ENCODE data around the gene GNAL. TPM values are rescaled to one million over a fixed set of nuclear protein-coding genes. Genes with fewer than 3 reads are reported as not detected.

GNAL gene
- total RNA-seq, 2 donors from 2014 or later, result 0.20 to 0.53 TPM

- Mint-ChIP-seq H3K9me3 (no peaks in the 10 kb centered on the region), H3K27ac (no peak overlapping the region), H3K36me3 (no peaks in the 10 kb centered on the region)
- ATAC-seq, result no peak
- DNase-seq (ENCODE audit: low spot score in 2 of 2), result no peak
Observed at GRCh38 chr18:11802586-11802985, 113.5 kb downstream of the GNAL start.

- ATAC-seq, result no peak
- H3K9me3 Mint-ChIP-seq, result no peaks in the 10 kb centered on the region
- H3K36me3 Mint-ChIP-seq, result no peaks in the 10 kb centered on the region
- no peak for DNase-seq (ENCODE audit: low spot score in 2 of 2)
- H3K27ac Mint-ChIP-seq, result no peak overlapping the region
Observed at GRCh38 chr18:11807233-11807632, 118.2 kb downstream of the GNAL start.

DNA sequence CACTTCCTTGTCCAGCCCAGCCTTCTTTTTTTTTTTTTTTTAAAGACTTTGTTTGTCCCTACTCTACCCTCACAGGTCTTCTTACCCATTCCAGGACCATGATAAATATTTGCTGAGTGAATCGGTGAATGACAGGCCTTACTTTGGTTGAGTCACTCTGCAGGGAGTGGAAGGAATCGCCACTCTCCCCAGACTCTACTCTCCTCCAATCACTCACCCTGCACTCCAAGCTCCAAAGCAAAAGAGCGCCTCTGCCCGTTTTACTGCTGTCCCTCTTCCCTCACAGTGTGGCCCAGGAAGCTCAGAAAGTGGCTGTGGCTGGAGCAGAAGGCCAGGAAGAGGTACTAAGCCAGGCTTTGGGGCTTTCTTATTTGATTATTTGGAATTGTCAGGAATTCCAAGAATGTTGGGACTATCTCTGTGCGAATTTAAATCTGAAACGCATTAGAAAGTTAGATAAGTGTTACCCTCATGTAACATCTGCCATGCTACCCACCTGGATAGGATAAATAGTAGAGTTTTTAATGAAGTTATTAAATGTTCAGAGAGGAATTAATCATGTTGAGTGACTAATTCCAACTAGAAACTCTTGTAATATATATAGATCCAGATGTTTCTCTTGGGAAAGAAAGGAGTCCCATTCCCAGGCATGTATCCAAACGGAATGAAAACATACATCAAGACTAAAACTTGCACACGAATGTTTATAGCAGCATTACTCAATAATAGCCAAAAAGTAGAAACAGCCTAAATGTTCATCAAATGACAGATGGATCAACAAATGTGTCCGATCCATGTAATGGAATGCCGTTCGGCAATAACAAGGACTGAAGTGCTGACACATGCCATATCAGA is 119.2 kb downstream of the GNAL start:
- Mint-ChIP-seq H3K36me3 (no peaks in the 10 kb centered on the region), H3K9me3 (no peaks in the 10 kb centered on the region), H3K27ac (no peak overlapping the region)
- DNase-seq (ENCODE audit: low spot score in 2 of 2), result no peak
- ATAC-seq, result no peak

DNA sequence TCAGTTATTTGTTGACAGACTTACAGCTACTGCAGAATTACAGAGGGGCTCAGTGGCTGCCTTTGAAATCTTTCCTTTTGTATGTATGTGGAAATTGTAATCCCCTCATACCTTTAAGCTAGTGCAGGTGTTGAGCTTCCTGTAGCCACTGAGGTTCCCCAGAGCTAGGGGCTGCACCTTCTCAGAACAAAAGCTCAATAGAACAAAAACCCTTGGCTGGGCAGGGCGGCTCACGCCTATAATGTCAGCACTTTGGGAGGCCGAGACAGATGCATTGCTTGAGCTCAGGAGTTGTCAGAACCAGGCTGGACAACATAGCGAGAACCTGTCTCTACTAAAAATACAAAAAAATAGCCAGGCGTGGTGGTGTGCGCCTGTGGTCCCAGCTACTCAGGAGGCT is 120.8 kb downstream of the GNAL start:
- ATAC-seq, result no peak
- H3K27ac Mint-ChIP-seq, result no peak overlapping the region
- H3K9me3 Mint-ChIP-seq, result no peaks in the 10 kb centered on the region
- no peak for DNase-seq (ENCODE audit: low spot score in 2 of 2)
- H3K36me3 Mint-ChIP-seq, result no peaks in the 10 kb centered on the region

- ATAC-seq (no peak), DNase-seq (ENCODE audit: low spot score in 2 of 2) (no peak)
- Mint-ChIP-seq H3K9me3 (no peaks in the 10 kb centered on the region), H3K36me3 (no peaks in the 10 kb centered on the region), H3K27ac (no peak overlapping the region)
Observed at GRCh38 chr18:11810379-11810778, 121.3 kb downstream of the GNAL start.

- Mint-ChIP-seq H3K36me3 (no peaks in the 10 kb centered on the region), H3K27ac (no peak overlapping the region), H3K9me3 (no peaks in the 10 kb centered on the region)
- DNase-seq (ENCODE audit: low spot score in 2 of 2) (no peak), ATAC-seq (no peak)
Observed at GRCh38 chr18:11811009-11811408, 121.9 kb downstream of the GNAL start.

DNA sequence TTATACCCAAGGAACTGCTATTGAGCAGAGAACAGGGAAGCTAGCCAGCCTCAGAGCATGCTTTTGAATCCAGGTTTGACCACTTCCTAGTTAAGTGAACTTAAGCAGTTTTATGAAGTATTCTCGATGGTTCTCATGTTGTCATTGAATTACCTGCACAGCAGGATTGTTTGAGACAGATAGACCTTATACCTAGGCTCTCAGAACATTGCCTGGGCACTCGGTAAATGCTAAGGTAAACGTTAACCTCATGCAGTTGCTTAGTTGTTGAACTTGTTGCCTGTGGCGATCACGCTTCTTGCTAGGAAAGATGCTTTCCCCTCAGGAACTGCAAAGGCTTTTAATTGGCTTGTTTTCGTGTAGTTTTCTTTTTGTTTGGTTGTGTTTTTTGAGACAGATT is 128.2 kb downstream of the GNAL start:
- no peaks in the 10 kb centered on the region for H3K9me3 Mint-ChIP-seq
- no peak for ATAC-seq
- no peak for DNase-seq (ENCODE audit: low spot score in 2 of 2)

GRCh38 chr18:11818486-11819203 is 129.6 kb downstream of the GNAL start:
- Mint-ChIP-seq H3K9me3 (no peaks in the 10 kb centered on the region), H3K27ac (no peak overlapping the region), H3K36me3 (no peaks in the 10 kb centered on the region)
- DNase-seq (ENCODE audit: low spot score in 2 of 2) (no peak), ATAC-seq (no peak)

More for the DNA sequence above, 128.2 kb downstream of the GNAL start:
- Mint-ChIP-seq H3K36me3 (no peaks in the 10 kb centered on the region), H3K27ac (no peak overlapping the region)

DNA sequence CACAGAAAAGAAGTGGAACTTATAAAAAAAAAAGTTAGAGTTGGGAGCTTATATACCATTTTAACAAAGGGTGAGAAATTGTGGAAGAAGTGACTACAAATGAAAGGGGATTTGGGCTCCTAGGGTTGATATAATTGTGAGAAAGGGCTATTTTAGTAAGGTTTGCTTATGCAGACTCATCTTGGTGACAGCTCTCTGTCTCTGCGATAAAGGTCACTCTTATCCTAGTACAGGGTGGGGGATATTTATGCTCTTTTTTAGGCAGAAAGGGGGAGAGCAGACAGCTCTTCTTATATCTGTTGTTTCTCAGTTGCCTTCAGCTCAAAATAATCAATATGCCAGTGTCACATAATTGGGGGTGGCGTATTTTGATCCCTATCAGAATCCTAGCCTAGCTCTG is 130.9 kb downstream of the GNAL start:
- Mint-ChIP-seq H3K9me3 (no peaks in the 10 kb centered on the region), H3K36me3 (no peaks in the 10 kb centered on the region), H3K27ac (no peak overlapping the region)
- DNase-seq (ENCODE audit: low spot score in 2 of 2) (no peak), ATAC-seq (no peak)

GRCh38 chr18:11820697-11821096 is 131.6 kb downstream of the GNAL start:
- Mint-ChIP-seq H3K9me3 (no peaks in the 10 kb centered on the region), H3K36me3 (no peaks in the 10 kb centered on the region), H3K27ac (no peak overlapping the region)
- ATAC-seq (no peak), DNase-seq (ENCODE audit: low spot score in 2 of 2) (no peak)

- Mint-ChIP-seq H3K27ac (no peak overlapping the region), H3K36me3 (no peaks in the 10 kb centered on the region), H3K9me3 (no peaks in the 10 kb centered on the region)
- DNase-seq (ENCODE audit: low spot score in 2 of 2) (no peak), ATAC-seq (no peak)
Observed at GRCh38 chr18:11821208-11821607, 132.1 kb downstream of the GNAL start.

- Mint-ChIP-seq H3K36me3 (no peaks in the 10 kb centered on the region), H3K27ac (no peak overlapping the region), H3K9me3 (no peaks in the 10 kb centered on the region)
- no peak for DNase-seq (ENCODE audit: low spot score in 2 of 2)
- ATAC-seq, result no peak
Observed at GRCh38 chr18:11821643-11822237, 132.7 kb downstream of the GNAL start.

DNA sequence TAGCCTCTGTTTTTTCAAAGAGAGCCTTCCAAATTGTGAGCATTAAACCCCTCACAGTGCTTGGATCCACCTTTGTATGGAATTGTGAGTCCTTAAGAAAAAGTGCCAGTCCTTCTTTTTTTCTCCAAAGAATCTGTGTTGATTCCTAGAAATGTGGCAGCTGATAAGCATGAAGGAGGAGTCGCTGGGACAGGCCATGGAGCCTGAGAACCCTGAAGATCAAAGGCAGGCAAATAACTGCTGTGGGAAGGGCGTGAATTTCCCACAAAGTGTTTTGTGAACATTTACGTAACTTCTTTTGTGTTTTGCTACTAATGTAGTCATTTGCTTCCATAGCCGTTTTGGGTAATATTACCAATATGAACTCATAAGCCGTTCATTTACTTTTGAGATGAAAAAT is 134.5 kb downstream of the GNAL start:
- ATAC-seq, result no peak
- H3K27ac Mint-ChIP-seq, result no peak overlapping the region
- no peaks in the 10 kb centered on the region for H3K36me3 Mint-ChIP-seq
- no peak for DNase-seq (ENCODE audit: low spot score in 2 of 2)
- H3K9me3 Mint-ChIP-seq, result no peaks in the 10 kb centered on the region

- Mint-ChIP-seq H3K36me3 (no peaks in the 10 kb centered on the region), H3K9me3 (no peaks in the 10 kb centered on the region), H3K27ac (no peak overlapping the region)
- ATAC-seq (no peak), DNase-seq (ENCODE audit: low spot score in 2 of 2) (no peak)
Observed at GRCh38 chr18:11826836-11827235, 137.8 kb downstream of the GNAL start.

GRCh38 chr18:11828786-11829432 is 139.8 kb downstream of the GNAL start:
- no peaks in the 10 kb centered on the region for H3K36me3 Mint-ChIP-seq
- no peak overlapping the region for H3K27ac Mint-ChIP-seq
- no peaks in the 10 kb centered on the region for H3K9me3 Mint-ChIP-seq
- DNase-seq (ENCODE audit: low spot score in 2 of 2) (no peak), ATAC-seq (peak; percentile 46 to 90)

DNA sequence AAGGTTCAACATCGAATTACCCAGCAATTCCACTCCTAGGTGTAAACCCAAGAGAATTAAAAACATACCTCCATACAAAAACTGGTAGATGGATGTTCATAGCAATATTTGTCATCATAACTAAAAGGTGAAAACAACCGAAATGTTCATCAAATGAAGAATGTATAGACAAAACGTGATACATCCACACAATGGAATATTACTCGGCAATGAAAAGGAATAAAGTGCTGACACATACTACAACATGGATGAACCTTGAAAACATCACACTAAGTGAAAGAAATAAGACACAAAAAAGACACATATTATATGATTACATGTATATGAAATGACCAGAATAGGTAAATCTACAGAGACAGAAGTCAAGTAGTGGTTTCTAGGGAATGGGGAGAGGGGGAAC is 141.5 kb downstream of the GNAL start:
- ATAC-seq (no peak), DNase-seq (ENCODE audit: low spot score in 2 of 2) (no peak)
- H3K27ac Mint-ChIP-seq, result no peak overlapping the region
- H3K9me3 Mint-ChIP-seq, result no peaks in the 10 kb centered on the region
- H3K36me3 Mint-ChIP-seq, result no peaks in the 10 kb centered on the region

- no peaks in the 10 kb centered on the region for H3K9me3 Mint-ChIP-seq
- H3K27ac Mint-ChIP-seq, result no peak overlapping the region
- no peaks in the 10 kb centered on the region for H3K36me3 Mint-ChIP-seq
- ATAC-seq, result no peak
- DNase-seq (ENCODE audit: low spot score in 2 of 2), result no peak
Observed at GRCh38 chr18:11831921-11832320, 142.9 kb downstream of the GNAL start.

Data from activated naive CD4-positive, alpha-beta T cell treated with anti-CD3 and anti-CD28 coated beads, Interleukin-2, amount 50 U/mL, for 72 hours (primary cell).